ENCODE results near the gene IBA57.
"Not testable (repeated sequence)": the region's sequence is repeated elsewhere in the genome, so short reads cannot be mapped to it uniquely, and the experiment has no call there.

IBA57 gene

GRCh38 chr1:228214921-228215662, 49.5 kb downstream of the IBA57 start:
- DNase-seq, result no peak

GRCh38 chr1:228215663-228216116, 50.1 kb downstream of the IBA57 start:
- DNase-seq, result no peak

- DNase-seq, result no peak
Measured at GRCh38 chr1:228216371-228217320, 51.0 kb downstream of the IBA57 start.

DNA sequence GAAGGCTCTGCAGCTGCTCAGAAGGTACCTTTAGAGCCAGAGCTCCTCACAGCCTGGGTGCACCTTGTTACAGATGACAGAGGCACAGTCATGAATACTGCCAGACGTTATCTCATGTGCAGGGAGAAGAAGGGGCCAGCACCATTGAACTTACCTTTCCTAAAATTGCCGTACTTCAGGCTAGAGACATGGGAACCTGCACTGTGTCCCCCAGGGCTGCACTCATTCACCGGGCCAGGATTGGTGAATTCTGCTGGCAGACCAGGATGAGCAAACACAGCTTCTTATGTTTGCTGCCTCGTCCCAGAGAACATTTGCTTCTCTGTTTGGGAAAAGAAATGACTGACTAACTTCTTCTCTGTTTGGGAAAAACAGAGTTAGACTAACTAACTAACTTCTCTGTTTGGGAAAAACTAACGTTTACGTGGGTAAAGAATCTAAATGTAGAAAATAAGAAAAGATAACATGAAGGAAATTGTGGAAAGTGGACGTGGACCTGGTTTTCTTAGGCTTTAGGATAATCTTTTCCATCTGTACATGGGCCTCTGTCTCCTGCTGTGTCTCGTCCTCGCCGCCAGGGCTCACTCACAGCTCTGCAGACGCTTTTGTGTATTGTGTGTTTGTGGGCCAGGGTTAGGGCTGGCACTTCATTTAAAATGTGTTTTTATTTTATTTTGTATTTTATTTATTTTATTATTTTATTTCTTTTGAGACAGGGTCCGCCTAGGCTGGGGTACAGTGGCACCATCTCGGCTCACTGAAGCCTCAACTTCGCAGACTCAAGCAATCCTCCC, 52.1 kb downstream of the IBA57 start:
- no peak for DNase-seq

DNA sequence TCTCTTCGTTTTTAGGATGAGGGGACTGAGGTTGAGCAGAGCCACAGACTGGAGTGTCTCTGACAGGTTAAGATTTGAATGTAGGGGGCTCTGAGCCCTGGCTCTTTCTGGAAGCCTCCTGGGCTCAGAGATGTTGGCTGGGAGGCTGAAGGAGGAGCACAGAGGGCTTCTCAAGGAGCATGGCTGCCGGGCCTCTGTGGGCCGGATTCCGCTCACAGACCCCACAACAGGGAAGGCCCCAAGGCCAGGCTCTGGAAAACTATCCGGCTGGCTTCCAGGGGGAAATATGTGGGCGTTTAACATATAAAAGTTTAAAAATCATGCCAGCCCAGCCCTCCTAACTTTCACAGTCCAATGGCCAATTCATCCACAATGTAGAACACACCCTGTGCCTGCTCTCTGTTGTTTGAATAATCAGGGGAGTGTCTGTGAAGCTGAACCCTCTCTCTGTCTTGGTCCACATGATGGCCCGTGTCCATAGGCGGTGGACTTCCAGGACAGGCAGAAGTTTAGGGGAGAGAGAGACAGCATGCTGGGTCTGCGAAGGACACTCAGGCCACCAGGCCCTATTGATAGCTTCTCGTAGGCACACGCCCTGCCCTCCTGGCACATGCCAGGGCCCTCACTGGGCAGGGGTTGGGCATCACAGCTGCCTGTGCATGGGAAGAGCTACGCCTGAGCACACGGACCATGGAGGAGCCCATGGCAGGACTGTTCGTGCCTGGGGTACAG, 53.1 kb downstream of the IBA57 start:
- DNase-seq, result no peak

DNA sequence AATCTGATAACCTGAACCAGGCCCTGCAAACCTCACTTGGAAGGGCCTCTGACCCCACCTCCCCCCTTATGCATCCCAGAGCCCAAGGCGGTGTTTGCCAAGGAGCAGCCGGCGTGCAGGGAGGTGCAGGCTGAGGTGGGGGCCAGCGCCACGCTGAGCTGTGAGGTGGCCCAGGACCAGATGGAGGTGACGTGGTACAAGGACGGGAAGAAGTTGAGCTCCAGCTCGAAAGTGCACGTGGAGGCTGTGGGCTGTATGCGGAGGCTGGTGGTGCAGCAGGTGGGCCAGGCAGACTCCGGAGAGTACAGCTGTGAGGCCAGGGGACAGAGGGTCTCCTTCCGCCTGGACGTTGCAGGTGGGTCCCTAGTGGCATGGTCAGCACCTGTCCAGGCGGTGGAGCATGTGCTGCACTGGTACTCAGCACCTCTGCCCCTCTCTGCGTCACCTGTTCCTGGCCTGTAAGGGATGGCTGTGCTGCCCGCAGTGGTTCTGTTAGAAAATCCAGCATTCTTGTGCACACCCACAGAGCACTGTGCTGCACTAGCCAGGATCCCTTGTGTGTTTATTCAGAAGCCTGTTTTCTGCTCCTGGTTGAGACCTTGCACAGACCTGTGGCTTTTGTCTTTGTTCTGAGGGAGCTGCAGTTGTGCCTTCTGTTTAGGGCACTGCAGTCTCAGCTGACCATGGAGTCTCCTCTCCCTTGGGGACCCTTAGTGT, 53.8 kb downstream of the IBA57 start:
- DNase-seq, result no peak

GRCh38 chr1:228219962-228220780, 54.6 kb downstream of the IBA57 start:
- no peak for DNase-seq

DNA sequence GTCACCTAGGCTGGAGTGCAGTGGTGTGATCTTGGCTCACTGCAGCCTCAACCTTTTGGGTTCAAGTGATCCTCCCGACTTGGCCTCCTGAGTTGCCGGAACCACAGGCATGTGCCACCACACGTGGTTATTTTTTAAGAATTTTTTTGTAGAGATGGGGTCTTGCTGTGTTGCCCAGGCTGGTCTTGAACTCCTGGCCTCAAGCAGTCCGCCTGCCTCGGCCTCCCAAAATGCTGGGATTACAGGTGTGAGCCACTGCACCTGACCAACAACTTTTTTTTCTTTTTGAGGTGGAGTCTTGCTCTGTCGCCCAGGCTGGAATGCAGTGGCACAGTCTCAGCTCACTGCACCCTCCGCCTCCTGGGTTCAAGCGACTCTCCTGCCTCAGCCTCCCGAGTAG, 55.5 kb downstream of the IBA57 start:
- DNase-seq, result not testable (repeated sequence)

DNA sequence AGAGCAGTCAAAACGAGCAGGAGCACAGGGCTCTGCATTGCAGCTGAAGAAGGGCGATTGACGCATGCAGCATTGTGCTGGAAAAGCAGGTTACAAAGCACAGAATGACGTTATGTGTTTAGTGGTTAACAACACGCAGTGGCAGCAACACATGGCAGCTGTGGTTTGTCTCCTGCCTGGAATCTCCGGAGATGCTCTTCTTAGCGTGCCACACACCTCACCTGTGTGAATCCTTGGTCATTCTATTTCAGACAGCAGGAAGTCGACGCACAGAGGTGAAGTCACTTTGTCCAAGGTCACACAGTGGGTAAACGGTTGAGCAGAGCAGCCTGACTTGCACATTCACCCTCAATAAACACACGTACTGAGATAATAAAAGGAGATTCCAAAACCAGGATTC, 56.9 kb downstream of the IBA57 start:
- DNase-seq, result no peak

DNA sequence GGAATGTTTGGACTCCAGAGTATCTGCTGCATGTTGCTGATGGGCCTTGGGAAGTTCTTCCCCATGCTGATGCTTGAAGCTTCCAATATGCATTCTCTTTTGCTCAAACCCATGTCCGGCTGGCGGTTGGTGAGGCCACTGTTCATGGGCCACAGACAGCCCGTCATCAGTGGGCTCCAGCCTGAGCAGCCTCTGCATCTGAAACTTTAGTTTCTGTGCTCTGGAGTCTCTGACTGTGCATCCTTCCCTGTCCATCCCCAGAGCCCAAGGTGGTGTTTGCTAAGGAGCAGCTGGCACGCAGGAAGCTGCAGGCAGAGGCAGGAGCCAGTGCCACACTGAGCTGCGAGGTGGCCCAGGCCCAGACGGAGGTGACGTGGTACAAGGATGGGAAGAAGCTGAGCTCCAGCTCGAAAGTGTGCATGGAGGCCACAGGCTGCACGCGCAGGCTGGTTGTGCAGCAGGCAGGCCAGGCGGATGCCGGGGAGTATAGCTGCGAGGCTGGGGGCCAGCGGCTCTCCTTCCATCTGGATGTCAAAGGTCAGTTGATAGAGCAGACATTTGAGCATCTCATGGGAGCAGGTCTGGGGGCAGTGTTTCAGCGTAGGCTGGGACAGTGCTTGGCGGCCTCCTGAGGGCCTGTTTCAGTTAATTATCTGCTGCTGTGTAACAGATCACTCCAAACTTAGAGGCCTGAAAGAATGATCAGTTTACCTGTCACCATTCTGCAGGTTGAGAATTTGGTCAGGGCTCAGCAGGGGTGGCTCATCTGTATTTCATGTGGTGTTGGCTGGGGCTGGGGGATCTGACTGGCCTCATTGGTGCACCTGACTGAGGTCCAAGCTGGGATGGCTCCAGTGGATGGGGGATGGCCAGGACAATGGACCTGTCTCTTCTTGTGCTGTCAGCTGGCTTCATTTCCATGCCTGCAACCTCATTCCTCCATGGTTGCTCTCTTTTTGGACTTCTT, 58.9 kb downstream of the IBA57 start:
- no peak for DNase-seq

DNA sequence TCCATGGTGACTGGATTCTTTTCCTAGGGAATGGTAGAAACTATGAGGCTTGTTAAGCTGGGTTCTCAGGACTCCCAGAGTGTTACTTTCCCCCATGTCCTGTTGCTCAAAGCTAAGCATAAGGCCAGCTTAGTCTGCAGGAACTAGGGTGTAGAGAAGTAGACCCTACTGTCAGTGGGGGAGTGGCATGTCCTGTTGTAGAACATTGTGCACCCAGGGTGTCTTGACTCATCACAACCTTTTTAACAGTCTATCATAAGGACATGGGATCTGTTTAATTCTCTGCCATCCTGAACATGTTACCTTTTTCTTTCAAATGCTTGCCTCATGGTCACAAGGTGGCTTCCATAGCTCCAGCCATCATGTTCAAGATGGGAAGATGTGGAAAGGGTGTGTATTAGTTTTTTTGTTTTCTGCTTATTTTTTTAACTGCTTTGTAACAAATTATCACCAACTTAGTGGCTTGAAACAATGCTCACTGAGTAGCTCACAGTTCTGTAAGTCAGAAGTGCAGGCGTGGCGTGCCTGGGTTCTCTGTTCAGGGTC, 59.6 kb downstream of the IBA57 start:
- no peak for DNase-seq

- DNase-seq, result no peak
Measured at GRCh38 chr1:228225740-228226139, 60.1 kb downstream of the IBA57 start.

DNA sequence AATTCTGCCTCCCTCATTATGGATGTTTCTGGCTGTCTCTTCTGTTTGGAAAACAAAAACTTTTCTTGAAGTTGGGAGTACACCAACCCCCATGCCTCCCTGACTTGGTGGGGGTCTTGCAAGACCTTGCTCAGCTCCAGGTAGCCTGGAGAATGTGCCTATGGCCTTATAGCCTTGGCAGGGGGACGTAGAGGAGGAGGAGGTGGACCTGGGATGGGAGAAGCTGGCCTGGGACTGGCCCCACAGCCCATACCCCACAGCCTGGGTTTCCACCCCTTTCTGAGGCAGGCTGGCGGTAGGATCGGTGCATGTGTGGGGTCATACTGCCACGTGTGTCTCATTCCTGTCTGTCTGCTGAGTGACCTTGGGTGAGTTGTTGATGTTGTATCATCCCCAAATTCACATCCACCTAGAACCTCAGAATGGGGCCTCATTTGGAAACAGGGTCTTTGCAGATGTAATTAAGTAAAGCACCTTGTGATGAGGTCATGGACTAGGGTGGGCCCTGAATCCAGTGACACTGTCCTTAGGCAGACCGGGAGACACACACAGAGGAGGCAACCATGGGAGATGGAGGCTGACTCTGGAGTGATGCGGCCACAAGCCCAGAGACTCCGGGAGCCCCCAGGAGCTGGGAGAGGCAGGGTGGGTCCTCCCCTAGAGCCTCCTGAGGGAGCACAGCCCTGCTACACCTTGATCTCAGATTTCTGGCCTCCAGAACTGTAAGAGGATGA, 60.7 kb downstream of the IBA57 start:
- no peak for DNase-seq

GRCh38 chr1:228226956-228227791, 61.6 kb downstream of the IBA57 start:
- no peak for DNase-seq

GRCh38 chr1:228228147-228228546, 62.5 kb downstream of the IBA57 start:
- DNase-seq, result not testable (repeated sequence)

DNA sequence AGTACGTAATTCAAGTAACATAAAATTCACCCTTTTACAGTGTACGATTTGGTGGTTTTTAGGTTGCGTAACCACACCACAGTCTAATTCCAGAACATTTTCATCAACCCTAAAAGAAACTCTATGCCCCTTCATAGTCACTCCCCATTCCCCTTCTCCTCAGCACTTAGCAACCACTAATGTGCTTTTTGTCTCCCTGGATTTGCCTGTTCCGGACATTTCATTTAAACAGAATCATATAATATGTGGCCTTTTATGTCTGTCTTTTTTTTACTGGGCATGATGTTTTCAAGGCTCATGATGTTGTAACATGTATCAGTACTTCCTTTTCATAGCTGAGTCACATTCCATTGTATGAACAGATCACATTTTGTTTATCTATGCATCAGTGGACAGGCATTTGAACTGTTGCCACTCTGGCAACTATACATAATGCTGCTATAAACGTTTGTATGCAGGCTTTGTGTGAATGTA, 63.0 kb downstream of the IBA57 start:
- DNase-seq, result no peak

DNA sequence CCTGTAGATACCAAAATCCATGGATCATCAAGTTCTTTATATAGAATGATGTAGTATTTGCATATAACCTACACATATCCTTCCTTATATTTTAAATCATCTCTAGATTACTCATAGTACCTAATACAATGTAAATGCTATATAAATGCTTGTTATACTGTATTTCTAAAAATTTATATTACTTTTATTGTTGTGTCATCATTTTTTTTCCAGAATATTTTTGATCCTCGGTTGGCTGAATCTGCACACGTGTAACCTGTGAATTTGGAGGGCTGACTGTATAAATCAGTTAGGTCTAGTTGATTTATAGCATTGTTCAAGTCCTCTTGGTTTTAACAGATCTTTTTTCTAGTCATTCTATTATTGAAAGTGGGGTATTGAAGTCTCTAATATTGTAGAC, 65.6 kb downstream of the IBA57 start:
- no peak for DNase-seq
